Islet precursor cell (in vitro differentiated cells): ENCODE data around the gene SH2D2A.

Experiments used
- DNase-seq: peaks from one replicate; pipeline ENCODE4 v3.0.0-alpha.2; 2018

Gene SH2D2A

DNA sequence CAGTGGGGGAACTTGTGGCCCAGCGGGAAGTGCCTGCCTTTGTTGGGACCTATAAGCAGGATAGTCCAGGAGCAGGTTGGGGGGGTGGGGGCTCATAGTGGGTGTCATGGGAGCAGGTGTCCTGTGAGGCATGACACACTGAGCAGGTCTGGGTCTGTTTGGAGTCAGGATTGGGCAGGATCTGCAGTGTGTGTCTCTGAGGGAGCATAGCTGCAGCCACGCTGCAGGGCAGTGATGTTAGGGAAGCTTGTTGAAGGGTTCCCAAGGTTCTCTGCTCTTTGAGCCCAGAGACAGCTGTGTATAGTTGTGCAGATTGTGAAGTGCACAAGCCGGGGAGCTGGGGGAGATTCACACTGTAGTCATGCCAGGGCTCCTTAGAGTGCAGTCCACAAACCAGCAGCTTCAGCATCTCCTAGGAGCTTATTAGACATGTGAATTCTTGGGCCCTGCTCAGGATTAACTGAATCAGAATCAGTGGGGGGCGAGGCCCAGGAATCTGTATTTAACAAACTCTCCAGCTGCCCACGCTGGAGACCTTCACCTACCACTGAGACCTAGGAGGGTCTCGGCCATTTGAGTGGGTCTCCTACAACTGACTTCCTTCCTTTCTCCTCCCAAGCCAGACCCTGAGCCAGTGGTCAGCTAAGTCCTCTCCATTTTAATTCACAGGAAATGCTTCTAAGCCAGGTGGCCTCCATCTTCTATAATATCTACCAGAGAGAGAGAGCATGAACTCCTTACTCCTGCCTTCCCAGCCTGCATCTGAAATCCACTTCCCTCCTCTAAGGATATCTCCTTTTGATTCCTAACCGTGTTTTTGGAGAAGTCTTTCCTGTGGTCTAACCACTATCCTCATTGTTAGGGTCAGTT, 31.2 kb upstream of the SH2D2A start:
- no peak for DNase-seq

DNA sequence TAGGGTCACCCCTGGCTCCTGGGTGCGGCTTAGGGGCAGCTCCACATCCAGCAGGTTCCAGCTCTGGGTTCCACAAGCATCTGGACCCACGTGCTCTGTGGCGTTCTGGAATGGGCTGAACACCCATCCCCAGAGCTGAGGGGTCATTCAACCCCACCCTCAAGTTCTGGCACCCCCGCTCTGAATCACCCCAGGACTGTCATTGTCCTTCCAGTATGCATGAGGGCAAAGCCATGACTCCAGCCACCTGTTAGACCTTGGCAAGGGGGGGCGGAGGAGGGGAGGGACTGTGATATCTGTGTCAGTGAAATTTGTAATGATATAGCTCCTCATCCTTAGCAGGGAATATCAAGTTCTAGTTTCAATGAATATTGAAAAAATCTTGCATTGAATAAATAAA, 30.0 kb upstream of the SH2D2A start:
- no peak for DNase-seq

DNA sequence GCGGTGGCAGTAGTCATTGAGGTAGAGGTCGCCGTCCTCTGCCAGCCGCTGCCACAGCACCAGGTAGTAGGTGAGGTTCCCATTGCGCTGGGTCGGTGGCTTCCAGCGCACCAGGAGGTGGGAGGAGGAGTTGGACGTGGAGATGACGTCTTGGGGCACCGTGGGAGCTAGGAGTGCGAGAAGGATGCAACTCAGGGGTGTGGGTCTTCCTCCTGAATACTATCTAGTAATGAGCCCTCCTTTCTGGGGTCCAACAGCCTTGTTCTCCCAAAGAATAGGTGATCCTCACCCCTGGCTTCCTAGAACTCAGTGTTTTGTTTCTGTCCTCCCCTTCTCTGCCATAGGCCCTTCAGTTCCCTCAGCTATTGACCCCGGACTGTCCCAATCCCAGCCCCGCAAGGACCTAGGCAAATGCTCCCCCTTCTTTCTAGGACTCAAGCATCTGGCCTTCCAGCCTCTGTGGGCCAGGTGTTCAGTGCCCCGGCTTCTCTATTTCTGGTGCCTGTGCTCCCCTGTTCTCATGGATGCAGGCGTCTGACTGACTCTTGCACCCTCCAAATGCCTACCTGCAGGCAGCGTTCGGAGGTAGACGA, 29.4 kb upstream of the SH2D2A start:
- no peak for DNase-seq

DNA sequence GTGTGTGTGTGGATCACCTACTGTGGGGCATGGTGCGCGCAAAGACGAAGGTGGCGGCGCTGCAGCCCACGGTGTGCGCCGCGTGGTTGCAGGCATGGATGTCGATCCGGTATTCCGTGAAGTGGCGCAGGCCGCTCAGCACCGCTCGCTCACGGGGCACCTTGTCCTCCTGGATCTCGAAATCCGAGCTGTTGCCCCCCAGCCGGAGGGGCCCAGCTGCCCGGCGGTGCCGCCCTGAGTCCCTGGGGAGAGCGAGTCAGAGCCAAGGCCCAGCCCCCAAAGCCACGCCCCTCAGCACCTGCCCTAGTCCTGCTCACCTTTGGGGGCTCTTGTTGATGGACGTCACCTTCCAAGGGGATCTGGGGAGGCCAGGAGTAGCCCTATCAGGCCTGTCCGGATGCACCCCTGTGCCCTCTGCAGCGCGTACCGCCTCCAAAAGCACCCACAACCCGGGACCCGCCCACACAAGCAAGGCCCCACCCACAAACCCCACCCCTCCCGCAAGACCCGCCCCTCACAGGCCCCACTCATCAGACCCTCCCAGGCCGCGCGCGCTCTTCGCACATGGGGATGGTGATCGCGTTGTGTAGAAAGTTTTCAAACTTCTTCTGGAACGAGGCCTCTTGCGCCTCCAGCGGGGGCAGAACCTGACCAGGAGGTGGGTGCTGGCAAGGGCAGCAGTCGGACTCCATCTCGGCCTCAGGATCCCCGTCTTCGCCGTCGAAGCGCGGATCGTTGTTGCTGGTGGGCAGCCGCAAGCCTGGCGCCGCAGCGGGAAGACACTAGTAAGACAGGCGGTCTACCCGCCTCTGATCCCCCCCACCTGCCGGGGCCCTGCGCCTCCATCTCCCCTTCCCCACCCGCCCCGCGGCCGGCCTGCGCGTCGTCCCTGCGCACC, 28.7 kb upstream of the SH2D2A start:
- no peak for DNase-seq

DNA sequence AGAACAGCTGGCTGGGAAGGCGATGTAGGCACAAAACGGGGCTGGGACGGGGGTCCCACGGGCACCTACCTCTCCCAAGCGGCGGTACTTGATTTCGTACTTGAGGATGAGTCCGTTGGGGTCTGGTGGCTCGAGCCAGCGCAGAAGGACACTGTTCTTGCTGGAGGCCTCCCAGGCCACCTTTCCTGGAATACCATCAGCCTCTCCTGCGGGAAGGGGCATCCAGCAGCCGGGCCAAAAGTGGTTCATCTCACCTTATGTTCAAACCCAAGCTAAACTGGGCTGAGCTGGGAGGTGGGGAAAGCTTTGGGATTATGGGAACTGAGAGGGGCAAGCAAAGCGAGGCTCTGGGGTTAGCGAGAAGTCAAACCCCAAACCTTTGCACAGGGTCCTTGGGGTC, 28.0 kb upstream of the SH2D2A start:
- DNase-seq: no peak

DNA sequence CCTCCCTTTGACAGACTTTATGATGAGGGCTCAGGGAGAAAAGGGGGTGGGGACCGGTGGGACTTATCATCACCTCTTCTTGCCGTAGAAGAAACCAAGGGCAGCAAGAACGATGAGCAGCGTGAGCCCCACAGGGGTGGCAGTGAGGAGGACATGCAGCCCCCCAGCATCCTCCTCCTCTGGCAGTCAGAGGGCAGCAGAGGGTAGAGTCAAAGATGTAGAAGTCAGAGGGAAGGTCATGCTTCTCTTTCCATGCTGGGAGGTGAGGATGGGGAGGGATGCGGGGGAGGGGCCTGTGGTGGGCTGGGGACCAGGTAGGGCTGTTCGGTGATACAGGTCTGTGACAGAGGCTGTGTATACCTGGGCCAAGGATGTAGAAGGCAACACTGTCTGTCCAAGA, 27.5 kb upstream of the SH2D2A start:
- DNase-seq: no peak

DNA sequence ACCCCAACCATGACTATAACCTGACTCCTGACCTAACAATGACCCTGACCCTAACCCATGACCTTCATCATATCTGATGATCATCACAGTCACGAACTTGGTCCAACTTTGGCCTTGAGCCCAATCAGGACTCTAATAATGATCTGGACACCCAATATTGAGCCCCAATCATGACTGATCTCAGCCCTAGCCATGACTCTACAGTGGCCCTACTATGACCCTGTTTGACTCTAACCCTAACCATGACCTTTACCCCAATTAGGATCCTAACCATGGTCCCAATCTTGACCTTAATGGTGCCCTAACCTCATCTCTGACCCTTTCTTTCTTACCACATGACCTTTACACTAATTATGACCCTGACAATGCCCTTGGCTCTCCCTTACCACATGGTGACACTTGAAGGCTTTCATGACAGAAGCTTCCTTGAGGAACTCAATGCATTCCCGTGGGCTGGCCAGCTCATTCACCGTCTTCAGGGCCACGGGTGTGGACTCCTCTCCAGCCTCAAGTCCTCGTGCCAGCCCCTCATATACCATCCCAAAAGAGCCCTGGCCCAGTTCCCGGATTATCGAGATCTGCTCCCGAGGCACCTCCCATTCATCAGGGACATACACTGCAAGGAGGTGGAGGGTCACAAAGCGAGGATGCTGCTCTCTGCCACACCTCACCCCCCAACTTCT, 26.1 kb upstream of the SH2D2A start:
- no peak for DNase-seq

DNA sequence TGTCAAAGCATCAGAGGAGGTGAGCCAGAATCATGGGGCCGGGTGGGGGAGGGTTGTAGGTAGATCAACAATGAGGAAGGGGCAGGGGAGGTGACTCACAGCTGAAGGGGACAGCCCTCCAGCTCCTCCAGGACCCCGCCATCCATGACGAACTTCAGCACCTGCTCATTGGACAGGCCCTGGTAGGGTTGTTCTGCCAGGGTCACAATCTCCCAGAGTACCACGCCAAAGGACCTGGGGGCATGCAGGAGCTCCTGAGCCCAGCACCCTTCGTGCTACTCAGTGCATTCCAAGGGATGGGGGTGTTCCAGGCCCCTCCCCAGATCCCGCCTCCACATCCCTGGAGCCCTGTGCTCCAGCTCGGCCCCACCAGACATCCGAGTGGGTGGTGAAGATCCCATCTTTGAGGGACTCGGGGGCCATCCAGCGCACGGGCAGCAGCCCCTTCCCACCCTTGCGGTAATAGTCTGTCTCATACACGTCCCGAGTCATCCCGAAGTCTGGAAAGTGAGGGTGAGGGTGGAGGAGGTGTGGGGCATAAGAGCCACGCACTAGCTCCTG, 24.7 kb upstream of the SH2D2A start:
- DNase-seq: no peak

DNA sequence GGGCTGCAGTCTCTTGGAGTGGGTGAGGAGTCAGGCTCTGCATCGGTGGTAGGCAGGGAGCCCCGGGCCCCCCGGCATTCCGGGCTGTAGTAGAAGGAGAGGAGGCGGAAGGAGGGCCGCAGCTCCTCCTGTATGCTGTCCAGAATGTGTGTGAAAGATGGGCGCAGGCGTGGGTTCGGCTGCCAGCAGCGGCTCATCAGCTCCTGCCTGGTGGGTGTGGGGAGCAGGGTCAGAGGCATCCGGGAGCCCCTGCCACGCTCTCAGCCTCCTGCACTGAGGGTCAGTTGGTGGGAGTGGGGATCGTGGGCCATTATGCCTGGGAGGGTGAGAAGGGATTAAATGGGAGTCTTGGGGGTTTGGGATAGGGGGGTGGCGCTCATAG, 24.2 kb upstream of the SH2D2A start:
- DNase-seq: no peak

DNA sequence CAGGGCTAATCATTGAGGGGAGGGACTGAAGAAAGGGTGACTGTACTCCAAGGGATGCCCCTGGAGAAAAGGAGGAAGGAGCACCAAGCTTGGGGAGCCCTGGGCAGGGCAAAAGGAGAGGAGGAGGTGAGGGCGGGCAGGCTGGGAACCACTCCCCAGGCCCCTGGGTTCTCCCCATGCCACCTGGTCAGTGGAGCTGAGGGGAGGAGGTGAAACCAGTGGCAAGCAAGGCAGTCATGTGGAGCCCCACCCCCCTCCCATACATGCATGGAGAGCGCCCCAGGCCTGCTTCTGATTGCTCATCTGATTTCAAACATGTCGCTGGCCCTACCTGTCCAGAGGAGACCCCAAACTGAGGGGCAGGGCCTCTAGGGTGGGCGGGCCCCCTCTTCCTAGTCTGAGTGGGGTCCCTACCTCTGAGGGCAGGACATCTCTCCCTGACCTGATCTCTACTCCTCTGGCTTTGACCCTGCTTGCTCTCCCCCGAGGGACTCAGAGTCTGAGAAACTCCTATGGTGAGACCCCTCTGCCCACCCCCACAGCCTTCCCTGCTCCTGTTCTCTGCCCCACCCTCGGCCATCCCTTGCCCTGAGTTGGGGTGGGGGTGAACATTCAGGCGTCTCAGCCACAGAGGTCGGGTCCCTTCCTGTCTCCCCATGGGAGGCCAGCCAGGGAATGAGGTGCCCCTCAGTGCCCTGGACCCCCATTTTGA, 23.7 kb upstream of the SH2D2A start:
- DNase-seq: no peak

DNA sequence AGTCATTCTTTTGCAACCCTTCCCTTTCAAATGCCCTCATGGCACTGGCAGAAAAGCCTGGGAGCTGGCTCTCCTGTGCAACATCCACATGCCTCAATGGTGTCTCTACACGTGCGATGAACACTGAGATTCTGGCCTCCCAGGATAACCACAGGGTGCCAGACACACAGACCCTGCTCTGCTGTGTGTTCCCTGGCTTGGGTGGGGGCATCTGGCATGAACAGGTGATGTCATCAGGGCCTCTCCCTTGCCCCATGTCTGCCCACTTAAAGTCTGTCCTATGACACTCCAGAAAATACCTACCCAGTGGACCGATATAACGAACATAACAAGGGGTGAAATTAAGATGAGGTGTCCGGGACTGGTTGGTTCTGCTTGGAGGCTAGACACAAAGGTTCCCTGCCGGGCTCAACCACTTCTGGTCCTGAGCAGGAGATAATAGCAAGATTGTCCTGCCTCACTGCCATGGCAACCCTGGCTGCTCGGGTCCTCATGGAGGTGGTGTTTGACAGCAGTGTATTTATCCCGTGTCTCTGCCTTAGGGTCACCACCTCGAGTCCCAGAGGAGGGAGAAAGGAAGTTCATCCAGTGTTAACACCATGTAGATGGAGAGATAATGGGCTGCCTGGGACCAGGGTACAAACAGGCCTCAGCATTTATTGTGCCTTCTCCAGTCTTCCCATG, 22.9 kb upstream of the SH2D2A start:
- DNase-seq: no peak

DNA sequence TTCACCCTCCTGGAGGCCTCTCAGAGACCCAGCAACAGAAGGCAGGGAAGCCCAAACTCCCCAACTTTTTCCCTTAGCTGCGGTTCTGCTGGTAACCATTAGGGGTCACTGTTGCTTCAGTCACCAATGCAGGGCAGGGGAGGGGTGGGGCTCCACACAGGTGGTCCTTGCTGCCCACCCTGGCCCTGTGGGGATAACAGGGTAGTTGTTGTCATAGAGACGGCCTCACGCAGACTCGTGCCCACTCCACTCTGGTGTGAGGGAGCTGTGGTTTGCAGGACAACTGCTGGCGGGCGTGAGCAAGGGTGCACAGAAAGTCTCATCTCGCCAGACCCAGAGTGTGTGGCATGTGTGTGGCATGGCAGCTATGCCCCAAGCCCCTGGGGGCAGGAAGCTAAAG, 22.3 kb upstream of the SH2D2A start:
- no peak for DNase-seq

DNA sequence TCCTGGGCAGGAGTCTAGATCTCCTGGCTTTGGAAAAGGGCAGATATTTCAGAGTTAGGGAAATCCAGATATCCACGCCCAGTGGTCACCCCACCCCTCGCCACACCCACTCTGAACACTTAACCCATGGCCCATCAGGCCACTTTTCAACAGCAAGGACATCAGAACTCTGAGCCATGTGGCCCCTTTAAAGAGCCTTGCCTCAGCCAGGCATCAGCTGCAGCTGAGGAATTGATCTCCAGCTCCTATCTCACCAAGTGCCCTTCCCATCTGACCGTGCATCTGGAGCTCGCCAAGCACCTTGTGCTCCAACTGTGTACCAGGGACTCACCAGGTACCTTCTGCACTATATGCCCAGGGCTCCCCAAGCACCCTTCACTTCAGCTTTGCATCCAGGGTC, 20.2 kb upstream of the SH2D2A start:
- no peak for DNase-seq

DNA sequence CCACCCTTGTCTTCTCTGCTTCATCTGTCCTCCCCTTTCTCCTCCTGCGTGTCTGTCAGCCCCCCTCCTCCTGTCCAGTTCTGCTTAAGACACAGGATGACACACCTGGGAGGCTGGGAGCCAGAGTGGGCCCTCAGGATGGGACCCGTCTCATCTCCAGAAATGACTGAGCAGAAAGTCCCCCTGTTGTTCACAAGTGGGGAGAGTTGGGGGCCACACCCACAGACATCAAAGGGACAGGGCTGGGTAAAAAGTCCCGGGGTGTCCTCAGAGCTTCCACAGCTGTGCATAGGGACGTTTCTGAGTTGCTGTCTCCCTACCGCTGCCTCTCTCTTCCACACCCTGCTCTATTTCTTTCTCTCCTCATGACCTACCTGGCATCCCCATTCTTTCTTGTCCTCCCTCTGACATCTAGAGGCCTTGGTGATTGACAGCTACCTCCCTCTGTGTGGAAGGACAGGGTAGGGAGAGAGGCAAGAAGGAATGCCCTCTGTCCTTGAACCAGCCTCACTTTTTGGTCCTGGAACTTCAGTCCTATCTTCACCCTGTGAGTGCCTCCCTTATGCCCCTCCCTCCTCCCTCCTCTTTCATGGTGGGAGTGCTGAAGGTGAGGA, 19.5 kb upstream of the SH2D2A start:
- no peak for DNase-seq

DNA sequence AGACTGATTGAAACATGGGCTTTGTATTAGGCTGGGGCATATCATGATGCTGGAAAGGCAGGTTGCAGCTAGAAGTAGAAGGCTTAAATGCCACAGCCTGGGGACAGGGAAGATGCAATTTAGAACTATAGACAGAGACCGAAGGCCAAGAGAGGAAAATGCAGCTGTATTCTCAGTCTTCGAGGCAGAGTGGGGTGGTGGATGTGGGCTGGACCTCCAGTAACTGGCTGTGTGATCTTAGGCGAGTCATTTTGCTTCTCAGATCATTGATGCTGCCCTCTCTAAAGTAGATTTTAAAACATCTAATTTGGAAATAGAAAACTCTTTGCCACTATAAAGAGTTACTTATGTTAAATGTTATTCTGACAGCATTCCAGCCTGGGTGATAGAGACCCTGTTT, 17.7 kb upstream of the SH2D2A start:
- DNase-seq: no peak

DNA sequence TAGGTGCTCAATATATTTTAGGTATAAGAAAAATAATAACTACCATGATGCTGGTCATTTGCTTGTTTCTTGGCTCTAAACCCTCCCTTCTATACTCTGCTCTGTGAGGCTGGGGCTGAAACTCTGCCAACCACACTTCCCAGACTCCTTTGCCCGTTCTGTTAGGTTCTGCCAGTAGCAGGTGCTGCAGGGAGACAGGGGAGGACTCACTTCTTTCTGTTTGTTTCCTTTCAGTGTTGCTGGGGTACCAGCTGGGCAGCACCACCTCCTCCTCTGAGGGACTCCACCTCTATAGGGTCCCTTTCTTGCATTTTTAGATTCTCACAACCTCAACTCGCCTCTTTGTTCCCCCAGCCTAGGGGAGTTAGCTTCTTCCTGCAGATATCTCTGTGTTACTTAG, 17.0 kb upstream of the SH2D2A start:
- no peak for DNase-seq

DNA sequence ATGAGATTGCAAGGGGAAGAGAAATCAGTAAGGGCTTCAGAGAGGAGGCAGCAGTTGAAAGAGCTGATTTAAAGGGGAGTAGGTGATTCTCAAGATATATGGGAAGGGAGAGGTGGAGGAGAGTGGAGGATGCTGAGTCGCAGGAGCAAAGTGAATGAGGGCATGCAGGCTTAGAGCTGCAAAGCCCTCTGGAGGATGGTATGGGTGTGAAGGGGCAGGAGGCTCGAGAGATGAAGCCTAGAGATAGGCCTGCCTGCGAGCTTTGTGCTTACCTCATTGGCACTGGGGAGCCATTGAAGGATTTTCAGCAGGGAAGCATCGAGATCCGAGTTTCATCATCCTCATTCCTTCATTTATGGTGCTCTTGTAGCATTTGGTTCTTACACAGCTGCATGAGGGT, 15.8 kb upstream of the SH2D2A start:
- DNase-seq: no peak

DNA sequence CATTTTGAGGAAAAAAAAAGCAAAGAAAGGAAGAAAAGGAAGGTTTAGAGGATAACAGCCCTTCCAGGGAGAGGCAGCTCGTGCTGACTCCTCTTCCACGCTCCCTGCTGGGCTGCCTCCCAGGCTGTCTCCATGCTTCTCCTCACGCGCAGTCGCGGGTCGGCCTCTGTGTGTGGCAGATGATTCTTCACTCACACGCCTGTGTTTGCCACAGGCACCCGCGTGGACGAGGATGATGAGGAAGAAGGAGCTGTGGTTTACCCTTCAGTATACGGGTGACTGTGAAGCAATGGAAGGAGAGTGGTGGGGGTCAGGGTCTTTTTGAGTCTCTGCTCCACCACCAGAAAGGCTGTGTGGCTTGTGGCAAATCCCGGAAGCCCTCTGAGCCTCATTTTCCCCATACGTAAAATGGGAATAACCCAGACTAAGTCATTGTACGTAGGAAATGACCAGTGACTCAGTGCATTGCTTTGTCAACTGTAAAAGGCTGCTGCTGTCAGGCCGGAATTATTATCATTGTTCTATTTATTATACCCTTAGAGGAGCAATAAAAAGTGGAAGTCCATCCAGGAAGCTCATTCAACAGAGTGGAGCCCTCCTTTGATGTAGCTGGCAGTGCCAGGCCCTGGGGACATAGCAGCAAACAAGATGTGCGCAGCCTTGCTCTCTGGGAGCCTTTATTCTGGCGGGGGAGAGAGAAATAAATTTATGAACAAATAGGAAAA, 11.9 kb upstream of the SH2D2A start:
- DNase-seq: no peak

DNA sequence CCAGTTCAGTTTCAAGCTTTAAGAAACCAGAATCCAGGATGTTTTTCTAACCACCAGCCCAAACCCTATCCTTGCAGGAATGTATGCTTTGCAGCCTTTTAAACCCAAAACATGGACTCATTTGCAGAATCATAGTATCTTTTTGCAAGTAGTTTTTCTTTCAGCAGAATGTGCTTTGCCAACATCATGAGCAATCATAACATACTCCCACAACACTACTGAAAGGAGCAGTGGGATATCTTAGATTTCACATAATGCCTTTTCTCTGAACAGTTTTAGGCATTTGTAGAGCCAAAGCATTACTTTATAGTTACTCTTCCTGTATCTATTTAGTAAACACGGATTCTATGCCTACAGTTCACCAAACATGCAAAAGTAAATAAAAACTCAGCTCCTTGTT, 10.0 kb upstream of the SH2D2A start:
- DNase-seq: no peak

DNA sequence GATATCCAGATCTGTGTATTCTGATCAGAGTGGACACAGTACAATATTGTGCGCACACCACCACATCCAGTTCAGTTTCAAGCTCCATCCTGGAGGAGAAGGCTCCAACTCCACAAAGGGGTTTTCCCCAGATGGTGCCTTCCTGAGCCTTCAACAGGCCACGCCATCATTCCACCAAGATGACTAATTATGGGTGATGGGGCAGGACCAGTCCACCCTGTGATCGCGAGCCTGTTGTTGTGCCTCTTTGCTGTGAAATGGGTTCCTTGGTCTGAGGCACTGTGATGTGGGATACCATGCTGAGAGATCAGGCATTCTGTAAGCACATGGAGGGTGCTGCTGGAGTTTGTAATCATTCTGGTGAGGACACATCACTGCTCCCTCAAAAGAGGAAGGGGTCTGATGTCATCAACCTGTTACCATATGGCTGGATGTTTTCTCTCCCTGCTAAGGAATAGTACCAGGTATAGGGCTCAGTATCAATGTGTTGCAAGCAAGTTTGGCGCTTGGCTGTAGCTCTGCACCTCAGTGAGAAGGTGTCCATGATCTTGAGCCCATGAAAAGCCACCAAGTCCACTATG, 6.7 kb upstream of the SH2D2A start:
- DNase-seq: no peak
